WTC11 (cell line): ENCODE data around the gene C3orf18.

Experiments
- AFF4 ChIP-seq: sonication (generic); formaldehyde crosslinking; IDR thresholded peaks from 2 replicates; pipeline ENCODE4 v1.8.1; 2023; ENCODE audit warnings: mild to moderate bottlenecking, missing genetic modification reagents, borderline replicate concordance
- CTCF ChIP-seq: fragments of 200-600 bp; IDR thresholded peaks from 2 replicates; pipeline ENCODE4 v1.8.0; 2022; ENCODE audit warnings: antibody characterized with exemption
- ESRRA ChIP-seq: sonication (generic); formaldehyde crosslinking; IDR thresholded peaks from 2 replicates; pipeline ENCODE4 v1.8.1; 2022; ENCODE audit warnings: mild to moderate bottlenecking, missing genetic modification reagents, borderline replicate concordance
- FOXK1 ChIP-seq: sonication (generic); formaldehyde crosslinking; IDR thresholded peaks from 2 replicates; pipeline ENCODE4 v1.8.0; 2022; ENCODE audit warnings: mild to moderate bottlenecking, moderate library complexity, missing genetic modification reagents
- GABPB1 ChIP-seq: sonication (generic); formaldehyde crosslinking; IDR thresholded peaks from 2 replicates; pipeline ENCODE4 v1.8.1; 2023; ENCODE audit warnings: mild to moderate bottlenecking, missing genetic modification reagents
- KAT7 ChIP-seq: sonication (generic); formaldehyde crosslinking; IDR thresholded peaks from 2 replicates; pipeline ENCODE4 v1.8.1; 2023; ENCODE audit warnings: missing genetic modification reagents, mild to moderate bottlenecking, borderline replicate concordance
- NFATC4 ChIP-seq: fragments of 250-450 bp; sonication (Bioruptor Pico); IDR thresholded peaks from 2 replicates; pipeline ENCODE4 v1.9.0; 2021; ENCODE audit warnings: mild to moderate bottlenecking
- TEAD4 ChIP-seq: sonication (generic); formaldehyde crosslinking; IDR thresholded peaks from 2 replicates; pipeline ENCODE4 v1.8.0; 2022; ENCODE audit warnings: mild to moderate bottlenecking, missing genetic modification reagents
- ZNF416 ChIP-seq: fragments of 250-450 bp; sonication (Bioruptor Pico); IDR thresholded peaks from 2 replicates; pipeline ENCODE4 v1.9.0; 2021; ENCODE audit warnings: mild to moderate bottlenecking, inconsistent platforms
- TF ChIP-seq, protein P1 (sequence below): sonication (generic); formaldehyde crosslinking; IDR thresholded peaks from 2 replicates; pipeline ENCODE4 v1.8.0; 2022; ENCODE audit warnings: mild to moderate bottlenecking, missing genetic modification reagents

DNA sequence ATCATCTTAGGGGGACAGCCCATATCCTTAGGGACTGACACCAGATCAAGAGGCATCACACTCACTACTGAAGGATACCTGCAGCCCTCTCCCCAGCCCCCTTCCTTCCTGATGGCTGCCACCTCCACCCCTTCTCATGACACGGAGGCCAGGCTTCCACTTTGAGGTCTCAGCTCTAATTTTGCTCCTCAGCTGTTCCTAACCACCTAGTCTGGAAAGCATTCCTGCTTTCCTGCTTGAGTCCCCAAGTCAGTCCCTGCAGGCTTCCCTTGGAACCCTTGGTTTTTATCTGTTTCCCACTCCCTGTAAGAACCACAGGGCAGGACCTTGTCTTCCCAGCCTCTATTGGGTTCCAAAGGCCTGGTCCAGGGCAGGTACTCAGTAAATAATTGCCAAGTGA is 3.2 kb downstream of the C3orf18 start:
- TF ChIP-seq CTCF (no peak), TEAD4 (CRISPR knock-in tag) (no peak), NFATC4 (CRISPR knock-in tag) (no peak), AFF4 (CRISPR knock-in tag) (no peak), ZNF416 (CRISPR knock-in tag) (no peak), ESRRA (CRISPR knock-in tag) (no peak), FOXK1 (CRISPR knock-in tag) (no peak), KAT7 (no peak), GABPB1 (no peak)
- TF ChIP-seq, protein P1, sequence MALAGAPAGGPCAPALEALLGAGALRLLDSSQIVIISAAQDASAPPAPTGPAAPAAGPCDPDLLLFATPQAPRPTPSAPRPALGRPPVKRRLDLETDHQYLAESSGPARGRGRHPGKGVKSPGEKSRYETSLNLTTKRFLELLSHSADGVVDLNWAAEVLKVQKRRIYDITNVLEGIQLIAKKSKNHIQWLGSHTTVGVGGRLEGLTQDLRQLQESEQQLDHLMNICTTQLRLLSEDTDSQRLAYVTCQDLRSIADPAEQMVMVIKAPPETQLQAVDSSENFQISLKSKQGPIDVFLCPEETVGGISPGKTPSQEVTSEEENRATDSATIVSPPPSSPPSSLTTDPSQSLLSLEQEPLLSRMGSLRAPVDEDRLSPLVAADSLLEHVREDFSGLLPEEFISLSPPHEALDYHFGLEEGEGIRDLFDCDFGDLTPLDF (CRISPR knock-in tag) = no peak
